CD14-positive monocyte (primary cell): Measurements from ENCODE around the gene GRID1. TPM values are rescaled to one million over a fixed set of nuclear protein-coding genes. Genes with fewer than 3 reads are reported as not detected.
A peak's percentile ranks its signal among the peaks of the same experiment; 100 is the strongest.

Experiments used
- DNase-seq, 3 donors: peaks; one replicate each; pipeline ENCODE4 v3.0.0-alpha.2; 2011 to 2022
- H2AFZ ChIP-seq: 2 replicates; pipeline ENCODE4 v1.6.0; 2012; ENCODE audit warnings: mild to moderate bottlenecking, low read depth, low read length, inconsistent platforms; ENCODE audit not compliant: insufficient read depth, poor library complexity, severe bottlenecking
- H3K27ac ChIP-seq, 2 donors: 1 replicate in 1 of 2; 2 replicates in 1 of 2; pipeline ENCODE4 v1.5.1; 2012 to 2013; ENCODE audit warnings: low read length in 2 of 2, control low read depth in 1 of 2, inconsistent platforms in 1 of 2, low read depth in 1 of 2, mild to moderate bottlenecking in 1 of 2
- H3K27me3 ChIP-seq, 2 donors: one replicate each; pipeline versions ENCODE4 v1.6.0 to v1.6.1; 2011 to 2013; ENCODE audit warnings: low read length in 2 of 2; ENCODE audit not compliant: control insufficient read depth in 2 of 2, insufficient read depth in 2 of 2
- H3K36me3 ChIP-seq, 2 donors: replicated peaks in 1 of 2; 1 replicate in 1 of 2; 2 replicates in 1 of 2; pipeline versions ENCODE4 v1.5.1 to v1.6.1; 2012 to 2013; ENCODE audit warnings: low read length in 2 of 2, control low read depth in 1 of 2, inconsistent platforms in 1 of 2, mild to moderate bottlenecking in 1 of 2; ENCODE audit not compliant: insufficient read depth in 2 of 2, control insufficient read depth in 1 of 2
- H3K4me1 ChIP-seq, 2 donors: 1 replicate in 1 of 2; 2 replicates in 1 of 2; pipeline versions ENCODE4 v1.5.1 to v1.6.1; 2012 to 2013; ENCODE audit warnings: low read length in 2 of 2, control low read depth in 1 of 2, inconsistent platforms in 1 of 2, mild to moderate bottlenecking in 1 of 2, moderate library complexity in 1 of 2; ENCODE audit not compliant: insufficient read depth in 2 of 2, control insufficient read depth in 1 of 2
- H3K4me2 ChIP-seq: replicated peaks from 2 replicates; pipeline ENCODE3; 2012; ENCODE audit warnings: low read length, moderate library complexity, mild to moderate bottlenecking; ENCODE audit not compliant: poor library complexity, severe bottlenecking; ENCODE audit errors: extremely low read depth
- H3K4me3 ChIP-seq, 3 experiments: fragments of 200-600 bp in 1 of 3; sonication (generic) in 1 of 3; replicated peaks in 1 of 3; 1 replicate in 2 of 3; 2 replicates in 1 of 3; pipeline ENCODE4 v1.5.1; 2011 to 2013; ENCODE audit warnings: low read length in 3 of 3, mild to moderate bottlenecking in 3 of 3, control low read depth in 2 of 3, low read depth in 2 of 3, inconsistent platforms in 1 of 3, moderate library complexity in 1 of 3
- H3K79me2 ChIP-seq: 2 replicates; pipeline ENCODE4 v1.6.0; 2012; ENCODE audit warnings: mild to moderate bottlenecking, control low read depth, inconsistent platforms, low read length, moderate library complexity; ENCODE audit not compliant: insufficient read depth
- H3K9ac ChIP-seq: 2 replicates; pipeline ENCODE4 v1.6.0; 2017; ENCODE audit warnings: low read length, mild to moderate bottlenecking; ENCODE audit not compliant: insufficient read depth, poor library complexity, severe bottlenecking
- H3K9me3 ChIP-seq, 2 donors: replicated peaks in 1 of 2; 1 replicate in 1 of 2; 2 replicates in 1 of 2; pipeline versions ENCODE4 v1.5.1 to v1.6.1; 2012 to 2013; ENCODE audit warnings: low read length in 2 of 2, control low read depth in 1 of 2; ENCODE audit not compliant: control insufficient read depth in 1 of 2, insufficient read depth in 1 of 2
- H4K20me1 ChIP-seq: 2 replicates; pipeline ENCODE4 v1.6.0; 2012; ENCODE audit warnings: mild to moderate bottlenecking, low read length, control low read depth, moderate library complexity; ENCODE audit not compliant: insufficient read depth
- H3K27ac Mint-ChIP-seq, 7 donors: one replicate each; pipeline ENCODE4 v1.8.0; 2020; ENCODE audit warnings: mild to moderate bottlenecking in 7 of 7, mixed read lengths in 7 of 7, moderate library complexity in 6 of 7, inconsistent platforms in 2 of 7
- H3K27me3 Mint-ChIP-seq, 3 donors: one replicate each; pipeline ENCODE4 v1.8.0; 2021 to 2022; ENCODE audit warnings: low read depth in 3 of 3, mild to moderate bottlenecking in 3 of 3, mixed read lengths in 3 of 3, moderate library complexity in 3 of 3, inconsistent platforms in 1 of 3
- H3K36me3 Mint-ChIP-seq, 2 donors: one replicate each; pipeline ENCODE4 v1.8.0; 2020; ENCODE audit warnings: mixed read lengths in 2 of 2, inconsistent platforms in 1 of 2, mild to moderate bottlenecking in 1 of 2
- H3K4me1 Mint-ChIP-seq: one replicate; pipeline ENCODE4 v1.8.0; 2020; ENCODE audit warnings: mild to moderate bottlenecking, mixed read lengths
- H3K4me3 Mint-ChIP-seq, 2 donors: one replicate each; pipeline ENCODE4 v1.8.0; 2020; ENCODE audit warnings: mild to moderate bottlenecking in 2 of 2, mixed read lengths in 2 of 2, moderate library complexity in 1 of 2
- H3K9me3 Mint-ChIP-seq, 7 donors: one replicate each; pipeline ENCODE4 v1.8.0; 2020 to 2022; ENCODE audit warnings: mixed read lengths in 7 of 7, mild to moderate bottlenecking in 6 of 7, moderate library complexity in 6 of 7, inconsistent platforms in 2 of 7
- CTCF ChIP-seq: fragments of 200-600 bp; IDR thresholded peaks from one replicate; pipeline ENCODE4 v1.8.0; 2022; ENCODE audit warnings: antibody characterized with exemption, mild to moderate bottlenecking
- WGBS: methylation state at CpG from one replicate; pipeline ENCODE4 v1.1.5; 2013; ENCODE audit warnings: missing lambda C conversion rate; ENCODE audit not compliant: insufficient coverage; 5-methylcytosine and 5-hydroxymethylcytosine counted together
- intact Hi-C, 2 donors: fragments of 100-400 bp; cut with micrococcal nuclease; formaldehyde crosslinking; loops; one replicate each; pipeline versions ENCODE4 v1.15.0 to v1.15.1; 2023
- polyA plus RNA-seq, 3 donors: library from polyadenylated mRNA; depleted of rRNA in 1 of 3; unstranded in 2 of 3; stranded (reverse) in 1 of 3; fragments of 300-500 nt in 2 of 3; fragments of >200 nt in 1 of 3; fragmentation: Illumina TruSeq in 2 of 3; gene quantifications; 1 replicate in 2 of 3; 2 replicates in 1 of 3; pipeline ENCODE4 v1.2.3, GENCODE V29; 2012 to 2021

GRID1 gene
- polyA plus RNA-seq, 3 donors = not detected

- H3K27ac Mint-ChIP-seq = peak overlapping the region in 1 of 7 donors; percentile 38
- H3K9ac ChIP-seq = no peak overlapping the region
- 87% methylated on average over 4 of the region's 11 CpGs for WGBS
Observed at GRCh38 chr10:85607043-85607695, 759.4 kb downstream of the GRID1 start.

GRCh38 chr10:85606401-85606800 lies 760.2 kb downstream of the GRID1 start:
- Histone ChIP-seq H3K27me3 (no peaks in the 10 kb centered on the region), H3K4me3 (no peak overlapping the region), H3K36me3 (no peaks in the 10 kb centered on the region), H3K4me2 (no peak overlapping the region), H3K9ac (no peak overlapping the region), H3K9me3 (peaks cover 0 to 11% of the 10 kb centered on the region in 2 donors), H4K20me1 (no peaks in the 10 kb centered on the region), H3K4me1 (no peaks in the 10 kb centered on the region), H3K27ac (no peak overlapping the region), H2AFZ (no peak overlapping the region), H3K79me2 (no peaks in the 10 kb centered on the region)
- Mint-ChIP-seq H3K27me3 (no peaks in the 10 kb centered on the region), H3K27ac (no peak overlapping the region), H3K9me3 (peaks cover 0 to 8% (median 4%) of the 10 kb centered on the region in 7 donors), H3K4me3 (no peak overlapping the region), H3K36me3 (no peaks in the 10 kb centered on the region), H3K4me1 (no peaks in the 10 kb centered on the region)
- TF ChIP-seq CTCF = no peak
- intact Hi-C loops = no loop called here
- WGBS = 82% methylated on average over 3 of the region's 5 CpGs
- DNase-seq = no peak

More at GRCh38 chr10:85607043-85607695, 759.4 kb downstream of the GRID1 start:
- Histone ChIP-seq H3K4me3 (no peak overlapping the region), H3K79me2 (no peaks in the 10 kb centered on the region), H2AFZ (no peak overlapping the region), H3K4me1 (no peaks in the 10 kb centered on the region), H3K9me3 (peaks cover 0 to 11% of the 10 kb centered on the region in 2 donors), H3K27me3 (no peaks in the 10 kb centered on the region), H3K27ac (no peak overlapping the region), H3K4me2 (no peak overlapping the region), H4K20me1 (no peaks in the 10 kb centered on the region), H3K36me3 (no peaks in the 10 kb centered on the region)
- Mint-ChIP-seq H3K4me1 (no peaks in the 10 kb centered on the region), H3K27me3 (no peaks in the 10 kb centered on the region), H3K36me3 (no peaks in the 10 kb centered on the region), H3K4me3 (no peak overlapping the region), H3K9me3 (peaks cover 0 to 8% (median 4%) of the 10 kb centered on the region in 7 donors)
- no peak for DNase-seq
- TF ChIP-seq CTCF = no peak
- intact Hi-C loops = no loop called here
